Thyroid gland (tissue), 4 donors: Measurements from ENCODE around the gene SIK3. TPM values are rescaled to one million over a fixed set of nuclear protein-coding genes. Genes with fewer than 3 reads are reported as not detected.
A peak's percentile ranks its signal among the peaks of the same experiment; 100 is the strongest.
"Not testable (repeated sequence)": the region's sequence is repeated elsewhere in the genome, so short reads cannot be mapped to it uniquely, and the experiment has no call there.

ENCODE experiments used
- DNase-seq, 2 donors: peaks; one replicate each; pipeline ENCODE4 v3.0.0-alpha.2; 2019
- H3K27ac ChIP-seq, 3 donors: fragments of 200-600 bp; sonication (generic); 1 replicate in 2 of 3; 2 replicates in 1 of 3; pipeline ENCODE4 v1.5.1; 2016 to 2019; ENCODE audit warnings: mild to moderate bottlenecking in 1 of 3, moderate library complexity in 1 of 3
- H3K27me3 ChIP-seq: fragments of 200-600 bp; sonication (generic); one replicate; pipeline ENCODE4 v1.5.1; 2019
- H3K36me3 ChIP-seq, 2 donors: fragments of 200-600 bp; sonication (generic); one replicate each; pipeline ENCODE4 v1.5.1; 2016 to 2019
- H3K4me1 ChIP-seq, 2 donors: fragments of 200-600 bp; sonication (generic); one replicate each; pipeline ENCODE4 v1.5.1; 2017 to 2019
- H3K4me3 ChIP-seq, 3 donors: fragments of 200-600 bp; sonication (generic); replicated peaks in 1 of 3; 1 replicate in 2 of 3; 2 replicates in 1 of 3; pipeline ENCODE4 v1.5.1; 2016; ENCODE audit warnings: mild to moderate bottlenecking in 1 of 3
- H3K9me3 ChIP-seq: fragments of 200-600 bp; sonication (generic); one replicate; pipeline ENCODE4 v1.5.1; 2017
- CTCF ChIP-seq, 6 experiments: fragments of 200-600 bp in 3 of 6; fragments of 450-650 bp in 3 of 6; sonication (generic) in 3 of 6; IDR thresholded peaks; one replicate each; pipeline ENCODE4 v1.5.1; 2016 to 2019; ENCODE audit warnings: antibody characterized with exemption in 6 of 6, mild to moderate bottlenecking in 2 of 6, inconsistent platforms in 1 of 6, moderate library complexity in 1 of 6
- POLR2A ChIP-seq, 2 donors: fragments of 450-650 bp; IDR thresholded peaks; one replicate each; pipeline ENCODE4 v1.6.1; 2017; ENCODE audit warnings: antibody characterized with exemption in 2 of 2, mild to moderate bottlenecking in 2 of 2, moderate library complexity in 1 of 2
- WGBS, 2 donors: methylation state at CpG; one replicate each; pipeline ENCODE4 v1.1.5; 2017; 5-methylcytosine and 5-hydroxymethylcytosine counted together
- intact Hi-C: fragments of 100-400 bp; cut with DNase I; formaldehyde crosslinking; loops from one replicate; pipeline ENCODE4 v1.15.1; 2023
- total RNA-seq, 4 donors: library from RNA; depleted of rRNA; stranded (reverse); fragments of >200 nt; gene quantifications; one replicate each; pipeline ENCODE4 v1.2.3, GENCODE V29; 2016

SIK3 gene
- total RNA-seq, 4 donors from 2014 or later, result 46.0 to 86.3 (median 71.9) TPM

- Histone ChIP-seq H3K4me3 (no peak overlapping the region), H3K4me1 (peaks cover 33 to 48% of the 10 kb centered on the region in 2 donors), H3K36me3 (no peaks in the 10 kb centered on the region), H3K27me3 (no peaks in the 10 kb centered on the region), H3K9me3 (no peaks in the 10 kb centered on the region), H3K27ac (peak overlapping the region in 1 of 3 donors; percentile 12)
- WGBS, 2 donors, result 99 to 100% methylated on average over 3 of the region's 3 CpGs
- no peak for DNase-seq
- intact Hi-C loops, result no loop called here
- TF ChIP-seq CTCF (IDR thresholded peaks at IDR 0.05) (no peak), POLR2A (IDR thresholded peaks at IDR 0.05) (no peak)
These were observed 59.0 kb downstream of the SIK3 start for GRCh38 chr11:117039270-117039669.

- Histone ChIP-seq H3K36me3 (no peaks in the 10 kb centered on the region), H3K4me1 (peaks cover 24 to 43% of the 10 kb centered on the region in 2 donors), H3K27me3 (no peaks in the 10 kb centered on the region), H3K4me3 (no peak overlapping the region), H3K9me3 (no peaks in the 10 kb centered on the region), H3K27ac (peak overlapping the region in 2 of 3 donors; percentile 63)
- 75 to 83% methylated on average over 1 of the region's 1 CpG for whole genome bisulfite sequencing, 2 donors
- TF ChIP-seq POLR2A (IDR thresholded peaks at IDR 0.05) (no peak), CTCF (IDR thresholded peaks at IDR 0.05) (no peak)
- no peak for DNase-seq
- intact Hi-C loops, result no loop called here
These were observed 60.3 kb downstream of the SIK3 start for GRCh38 chr11:117037975-117038350.

- intact Hi-C loops, result no loop called here
- Histone ChIP-seq H3K4me1 (peaks cover 24 to 39% of the 10 kb centered on the region in 2 donors), H3K27ac (peak overlapping the region; percentile 22 to 63 (median 63)), H3K36me3 (no peaks in the 10 kb centered on the region), H3K9me3 (no peaks in the 10 kb centered on the region), H3K27me3 (no peaks in the 10 kb centered on the region), H3K4me3 (no peak overlapping the region)
- no peak for TF ChIP-seq POLR2A (IDR thresholded peaks at IDR 0.05)
- no peak for TF ChIP-seq CTCF (IDR thresholded peaks at IDR 0.05)
- DNase-seq, result no peak
- whole genome bisulfite sequencing, 2 donors, result 76 to 89% methylated on average over 1 of the region's 1 CpG
These were observed 60.8 kb downstream of the SIK3 start for GRCh38 chr11:117037279-117037974.

GRCh38 chr11:117034901-117035300 is 63.3 kb downstream of the SIK3 start:
- TF ChIP-seq CTCF (IDR thresholded peaks at IDR 0.05) (no peak), POLR2A (IDR thresholded peaks at IDR 0.05) (no peak)
- intact Hi-C loops, result no loop called here
- peaks cover 20 to 21% of the 10 kb centered on the region in 2 donors for H3K4me1 ChIP-seq
- H3K27me3 ChIP-seq, result no peaks in the 10 kb centered on the region
- H3K36me3 ChIP-seq, result no peaks in the 10 kb centered on the region
- H3K27ac ChIP-seq, result no peak overlapping the region
- no peak overlapping the region for H3K4me3 ChIP-seq
- DNase-seq, result no peak
- H3K9me3 ChIP-seq, result no peaks in the 10 kb centered on the region

GRCh38 chr11:117026593-117027330 is 71.5 kb downstream of the SIK3 start:
- WGBS, 2 donors, result 86 to 91% methylated on average over 6 of the region's 6 CpGs
- no peaks in the 10 kb centered on the region for H3K27me3 ChIP-seq
- intact Hi-C loops, result no loop called here
- H3K4me3 ChIP-seq, result no peak overlapping the region
- no peak for DNase-seq
- H3K27ac ChIP-seq, result no peak overlapping the region
- no peaks in the 10 kb centered on the region for H3K9me3 ChIP-seq
- H3K36me3 ChIP-seq, result no peaks in the 10 kb centered on the region
- TF ChIP-seq POLR2A (IDR thresholded peaks at IDR 0.05), result no peak
- no peak for TF ChIP-seq CTCF (IDR thresholded peaks at IDR 0.05)
- peaks cover 11 to 19% of the 10 kb centered on the region in 2 donors for H3K4me1 ChIP-seq

- H3K36me3 ChIP-seq, H3K4me3 ChIP-seq, DNase-seq, H3K27me3 ChIP-seq, H3K27ac ChIP-seq, intact Hi-C loops, H3K9me3 ChIP-seq: not testable (repeated sequence)
- peaks cover 24 to 45% of the 10 kb centered on the region in 2 donors for H3K4me1 ChIP-seq
- 93% methylated on average over 7 of the region's 7 CpGs for WGBS, 2 donors
These were observed 74.5 kb downstream of the SIK3 start for GRCh38 chr11:117023707-117024106.
